ENCODE data around the gene SNAI3.

SNAI3 gene

DNA sequence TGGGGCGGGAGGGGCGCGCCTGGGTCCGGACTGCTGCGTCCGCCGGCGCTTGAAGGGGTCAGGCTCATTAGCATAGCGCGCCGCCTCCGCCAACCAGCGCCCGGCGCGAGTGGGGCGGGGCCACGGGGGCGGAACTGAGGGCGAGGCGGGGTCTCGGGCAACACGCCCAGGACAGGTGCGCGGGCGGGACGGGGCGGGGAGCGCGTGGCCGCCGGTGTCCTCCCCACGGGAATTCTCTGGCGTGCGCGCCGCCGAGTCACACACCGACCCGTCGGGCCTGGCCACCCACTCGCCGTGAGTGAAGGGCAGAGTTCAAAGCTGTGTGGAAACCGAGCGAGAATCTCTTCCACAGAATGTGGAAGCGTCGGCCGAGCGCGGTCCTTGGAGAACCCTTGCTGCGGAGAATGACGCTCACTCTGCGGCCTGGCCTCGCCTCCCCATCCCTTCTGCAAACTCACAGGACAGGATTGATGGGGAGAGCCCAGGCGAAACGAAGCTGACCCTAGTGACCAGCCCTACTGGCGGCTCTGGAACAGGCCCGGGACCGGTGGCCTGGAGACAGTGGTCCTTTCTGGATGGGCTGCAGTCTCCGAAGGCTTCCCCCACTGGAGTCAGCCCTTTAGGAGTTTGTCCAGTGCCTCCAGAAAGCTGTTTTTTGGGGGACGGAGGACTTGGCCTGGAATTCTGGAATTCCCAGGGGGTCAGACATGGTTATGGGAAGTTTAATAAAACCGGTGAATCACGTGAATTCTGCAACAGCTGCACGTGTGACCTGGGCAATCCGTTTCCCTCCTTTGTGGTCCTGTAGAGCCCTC lies at the start of gene SNAI3:
SNAI3 (minus strand) TSS at position 69 of the 815 bp plus-strand sequence. CDS start 101 bp downstream, outside the sequence.
- no peaks in the 10 kb centered on the region for H3K36me3 ChIP-seq (ENCODE audit: insufficient read depth, low read length)
- H4K20me1 ChIP-seq (ENCODE audit: insufficient read depth, low read length, poor library complexity, severe bottlenecking) = no peaks in the 10 kb centered on the region
- no peaks in the 10 kb centered on the region for H3K9me3 ChIP-seq (ENCODE audit: insufficient read depth, low read depth, low read length)
- H2AFZ ChIP-seq (ENCODE audit: low read length) = no peak within 1 kb of the TSS
- H3F3A ChIP-seq (ENCODE audit: low read depth) = no peaks in the 10 kb centered on the region
- no peaks in the 10 kb centered on the region for H3K79me2 ChIP-seq (ENCODE audit: insufficient read depth, low read length)
- H3K4me3 ChIP-seq (ENCODE audit: low read length, poor library complexity, severe bottlenecking) = peak within 1 kb of the TSS; percentile 71
- H3K4me1 ChIP-seq (ENCODE audit: insufficient read depth, low read length, poor library complexity, severe bottlenecking) = peaks cover 6% of the 10 kb centered on the region
- H3K9me2 ChIP-seq (replicated peaks; ENCODE audit: low read depth, low read length) = no peaks in the 10 kb centered on the region
- H3K27me3 ChIP-seq (ENCODE audit: insufficient read depth, low read length, poor library complexity, severe bottlenecking) = no peaks in the 10 kb centered on the region
- H3K9ac ChIP-seq (ENCODE audit: low read depth, low read length, poor library complexity, severe bottlenecking) = no peak within 1 kb of the TSS
- peak within 1 kb of the TSS; percentile 82 for H3K4me2 ChIP-seq (ENCODE audit: low read depth, low read length, poor library complexity, severe bottlenecking)
- TF ChIP-seq EZH2phosphoT487 (IDR thresholded peaks at IDR 0.05; ENCODE audit: borderline replicate concordance) (no peak), CTCF (conservative IDR thresholded peaks at IDR 0.05; ENCODE audit: low read length) (no peak)

DNA sequence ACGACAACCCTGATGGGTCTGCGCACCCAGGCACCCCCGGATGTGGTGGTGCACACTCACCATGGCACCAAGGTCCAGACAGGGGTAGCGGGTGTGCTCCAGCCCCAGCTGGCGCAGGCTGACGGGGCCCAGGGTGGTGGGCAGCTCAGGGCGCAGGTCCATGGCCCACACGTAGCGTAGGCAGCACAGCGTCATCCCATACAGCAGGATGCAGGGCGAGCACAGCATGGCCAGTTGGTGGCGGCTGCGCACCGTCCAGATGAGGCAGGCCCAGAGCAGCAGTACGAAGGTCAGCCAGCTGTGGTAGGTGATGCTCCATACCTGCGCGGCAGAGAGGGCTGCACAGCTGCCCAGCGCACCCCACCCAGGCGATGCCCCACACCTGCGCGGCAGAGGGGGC lies 49.8 kb upstream of the SNAI3 start:
- no peaks in the 10 kb centered on the region for H4K20me1 ChIP-seq (ENCODE audit: insufficient read depth, low read length, poor library complexity, severe bottlenecking)
- no peaks in the 10 kb centered on the region for H3F3A ChIP-seq (ENCODE audit: low read depth)
- H3K9me2 ChIP-seq (replicated peaks; ENCODE audit: low read depth, low read length) = no peaks in the 10 kb centered on the region
- TF ChIP-seq CTCF (conservative IDR thresholded peaks at IDR 0.05; ENCODE audit: low read length) (no peak), EZH2phosphoT487 (IDR thresholded peaks at IDR 0.05; ENCODE audit: borderline replicate concordance) (no peak)
- H3K9ac ChIP-seq (ENCODE audit: low read depth, low read length, poor library complexity, severe bottlenecking) = no peak overlapping the region
- H3K4me3 ChIP-seq (ENCODE audit: low read length, poor library complexity, severe bottlenecking) = no peak overlapping the region
- no peaks in the 10 kb centered on the region for H3K27me3 ChIP-seq (ENCODE audit: insufficient read depth, low read length, poor library complexity, severe bottlenecking)
- no peak overlapping the region for H3K4me2 ChIP-seq (ENCODE audit: low read depth, low read length, poor library complexity, severe bottlenecking)
- H2AFZ ChIP-seq (ENCODE audit: low read length) = no peak overlapping the region
- peaks cover 30% of the 10 kb centered on the region; the same call in 1 of the 2 replicates for H3K36me3 ChIP-seq (ENCODE audit: insufficient read depth, low read length)
- no peaks in the 10 kb centered on the region for H3K4me1 ChIP-seq (ENCODE audit: insufficient read depth, low read length, poor library complexity, severe bottlenecking)
- no peaks in the 10 kb centered on the region for H3K79me2 ChIP-seq (ENCODE audit: insufficient read depth, low read length)
- H3K9me3 ChIP-seq (ENCODE audit: insufficient read depth, low read depth, low read length) = no peaks in the 10 kb centered on the region

GRCh38 chr16:88735616-88736015 lies 49.3 kb upstream of the SNAI3 start:
- no peaks in the 10 kb centered on the region for H3K9me3 ChIP-seq (ENCODE audit: insufficient read depth, low read depth, low read length)
- peaks cover 30% of the 10 kb centered on the region; the same call in 1 of the 2 replicates for H3K36me3 ChIP-seq (ENCODE audit: insufficient read depth, low read length)
- no peaks in the 10 kb centered on the region for H3K79me2 ChIP-seq (ENCODE audit: insufficient read depth, low read length)
- H3K4me1 ChIP-seq (ENCODE audit: insufficient read depth, low read length, poor library complexity, severe bottlenecking) = no peaks in the 10 kb centered on the region
- no peaks in the 10 kb centered on the region for H3K27me3 ChIP-seq (ENCODE audit: insufficient read depth, low read length, poor library complexity, severe bottlenecking)
- no peaks in the 10 kb centered on the region for H3F3A ChIP-seq (ENCODE audit: low read depth)
- no peaks in the 10 kb centered on the region for H3K9me2 ChIP-seq (replicated peaks; ENCODE audit: low read depth, low read length)
- no peaks in the 10 kb centered on the region for H4K20me1 ChIP-seq (ENCODE audit: insufficient read depth, low read length, poor library complexity, severe bottlenecking)
- no peak overlapping the region for H3K9ac ChIP-seq (ENCODE audit: low read depth, low read length, poor library complexity, severe bottlenecking)
- no peak overlapping the region for H3K4me2 ChIP-seq (ENCODE audit: low read depth, low read length, poor library complexity, severe bottlenecking)
- H3K4me3 ChIP-seq (ENCODE audit: low read length, poor library complexity, severe bottlenecking) = no peak overlapping the region
- H2AFZ ChIP-seq (ENCODE audit: low read length) = no peak overlapping the region
- no peak for TF ChIP-seq CTCF (conservative IDR thresholded peaks at IDR 0.05; ENCODE audit: low read length)
- no peak for TF ChIP-seq EZH2phosphoT487 (IDR thresholded peaks at IDR 0.05; ENCODE audit: borderline replicate concordance)
